ENCODE results near the gene NEMP1. TPM values are rescaled to one million over a fixed set of nuclear protein-coding genes. Genes with fewer than 3 reads are reported as not detected.

The NEMP1 gene
- total RNA-seq, 1 donor, result 6.5 TPM

GRCh38 chr12:57105011-57105753 is 26.6 kb upstream of the NEMP1 start:
- H4K20me1 ChIP-seq (ENCODE audit: insufficient read depth, low read length), result peaks cover 21% of the 10 kb centered on the region
- H3K4me2 ChIP-seq (ENCODE audit: insufficient read depth, low read length), result no peak overlapping the region
- no peaks in the 10 kb centered on the region for H3K27me3 ChIP-seq (ENCODE audit: insufficient read depth, low read length)
- no peak overlapping the region for H3K27ac ChIP-seq (ENCODE audit: low read depth, low read length)
- H3K9me3 ChIP-seq (ENCODE audit: low read depth, low read length), result no peaks in the 10 kb centered on the region
- H3K4me3 ChIP-seq (ENCODE audit: insufficient read depth, low read length), result no peak overlapping the region
- no peak overlapping the region for H2AFZ ChIP-seq (ENCODE audit: low read length)
- TF ChIP-seq, protein P1, sequence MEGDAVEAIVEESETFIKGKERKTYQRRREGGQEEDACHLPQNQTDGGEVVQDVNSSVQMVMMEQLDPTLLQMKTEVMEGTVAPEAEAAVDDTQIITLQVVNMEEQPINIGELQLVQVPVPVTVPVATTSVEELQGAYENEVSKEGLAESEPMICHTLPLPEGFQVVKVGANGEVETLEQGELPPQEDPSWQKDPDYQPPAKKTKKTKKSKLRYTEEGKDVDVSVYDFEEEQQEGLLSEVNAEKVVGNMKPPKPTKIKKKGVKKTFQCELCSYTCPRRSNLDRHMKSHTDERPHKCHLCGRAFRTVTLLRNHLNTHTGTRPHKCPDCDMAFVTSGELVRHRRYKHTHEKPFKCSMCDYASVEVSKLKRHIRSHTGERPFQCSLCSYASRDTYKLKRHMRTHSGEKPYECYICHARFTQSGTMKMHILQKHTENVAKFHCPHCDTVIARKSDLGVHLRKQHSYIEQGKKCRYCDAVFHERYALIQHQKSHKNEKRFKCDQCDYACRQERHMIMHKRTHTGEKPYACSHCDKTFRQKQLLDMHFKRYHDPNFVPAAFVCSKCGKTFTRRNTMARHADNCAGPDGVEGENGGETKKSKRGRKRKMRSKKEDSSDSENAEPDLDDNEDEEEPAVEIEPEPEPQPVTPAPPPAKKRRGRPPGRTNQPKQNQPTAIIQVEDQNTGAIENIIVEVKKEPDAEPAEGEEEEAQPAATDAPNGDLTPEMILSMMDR (IDR thresholded peaks at IDR 0.05; ENCODE audit: extremely low read depth, low read depth, low read length), result no peak
- peaks cover 10% of the 10 kb centered on the region for H3K4me1 ChIP-seq (ENCODE audit: insufficient read depth, low read length)
- H3K36me3 ChIP-seq (ENCODE audit: insufficient read depth, low read length), result peaks cover 48% of the 10 kb centered on the region
- peaks cover 28% of the 10 kb centered on the region for H3K79me2 ChIP-seq (ENCODE audit: insufficient read depth, low read length)
- peak; percentile 41 for DNase-seq (ENCODE audit: insufficient read length, low spot score, missing footprints)

DNA sequence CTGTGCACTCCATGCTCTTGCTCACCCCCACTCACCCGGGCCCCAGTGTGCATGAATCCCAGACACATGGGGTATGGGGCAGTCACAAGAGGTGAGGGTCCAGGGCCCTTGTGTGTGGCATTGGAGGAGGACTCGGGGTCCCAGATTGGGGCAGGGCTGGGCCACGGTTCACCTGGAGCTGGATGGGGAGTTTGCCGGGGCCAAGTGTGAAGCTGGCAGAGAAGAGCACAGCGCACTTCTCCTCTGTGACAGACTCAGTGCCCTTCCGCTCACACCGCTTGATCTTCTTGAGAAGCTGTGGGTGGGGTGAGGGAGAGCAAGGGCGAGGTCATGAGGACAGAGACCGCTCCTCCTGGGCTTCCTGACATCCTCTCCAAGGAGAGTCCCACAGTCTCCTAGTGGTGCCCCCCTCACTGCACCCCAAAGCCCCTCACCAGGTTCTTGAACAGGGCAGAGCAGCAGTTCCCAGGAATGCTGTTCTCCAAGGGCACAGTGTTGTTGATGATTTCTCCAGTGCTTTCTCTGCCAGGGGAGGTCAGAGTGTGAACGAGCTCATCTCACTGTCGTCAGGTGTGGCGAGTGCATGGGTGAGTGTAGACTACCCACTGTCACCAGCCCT is 25.8 kb upstream of the NEMP1 start:
- Histone ChIP-seq H3K4me1 (ENCODE audit: insufficient read depth, low read length) (peaks cover 2% of the 10 kb centered on the region), H3K36me3 (ENCODE audit: insufficient read depth, low read length) (peaks cover 55% of the 10 kb centered on the region), H3K4me2 (ENCODE audit: insufficient read depth, low read length) (no peak overlapping the region), H3K27ac (ENCODE audit: low read depth, low read length) (no peak overlapping the region), H3K4me3 (ENCODE audit: insufficient read depth, low read length) (no peak overlapping the region), H3K79me2 (ENCODE audit: insufficient read depth, low read length) (peaks cover 20% of the 10 kb centered on the region), H4K20me1 (ENCODE audit: insufficient read depth, low read length) (peaks cover 14% of the 10 kb centered on the region), H2AFZ (ENCODE audit: low read length) (no peak overlapping the region), H3K9me3 (ENCODE audit: low read depth, low read length) (no peaks in the 10 kb centered on the region), H3K27me3 (ENCODE audit: insufficient read depth, low read length) (no peaks in the 10 kb centered on the region)
- TF ChIP-seq, protein P1 (IDR thresholded peaks at IDR 0.05; ENCODE audit: extremely low read depth, low read depth, low read length), result no peak
- DNase-seq (ENCODE audit: insufficient read length, low spot score, missing footprints), result peak; percentile 43

GRCh38 chr12:57103856-57104255 is 25.3 kb upstream of the NEMP1 start:
- DNase-seq (ENCODE audit: insufficient read length, low spot score, missing footprints), result peak; percentile 58
- H4K20me1 ChIP-seq (ENCODE audit: insufficient read depth, low read length), result peaks cover 10% of the 10 kb centered on the region
- H3K36me3 ChIP-seq (ENCODE audit: insufficient read depth, low read length), result peaks cover 61% of the 10 kb centered on the region

More at GRCh38 chr12:57103856-57104255, 25.3 kb upstream of the NEMP1 start:
- H3K27me3 ChIP-seq (ENCODE audit: insufficient read depth, low read length), result no peaks in the 10 kb centered on the region
- no peak overlapping the region for H3K4me2 ChIP-seq (ENCODE audit: insufficient read depth, low read length)
- H3K4me1 ChIP-seq (ENCODE audit: insufficient read depth, low read length), result peaks cover 2% of the 10 kb centered on the region
- peaks cover 17% of the 10 kb centered on the region for H3K79me2 ChIP-seq (ENCODE audit: insufficient read depth, low read length)
- H2AFZ ChIP-seq (ENCODE audit: low read length), result no peak overlapping the region
- TF ChIP-seq, protein P1 (IDR thresholded peaks at IDR 0.05; ENCODE audit: extremely low read depth, low read depth, low read length), result no peak
- no peak overlapping the region for H3K27ac ChIP-seq (ENCODE audit: low read depth, low read length)
- H3K9me3 ChIP-seq (ENCODE audit: low read depth, low read length), result no peaks in the 10 kb centered on the region
- no peak overlapping the region for H3K4me3 ChIP-seq (ENCODE audit: insufficient read depth, low read length)
